Pancreas (tissue), 10 donors: ENCODE results near the gene LITAFD. TPM values are rescaled to one million over a fixed set of nuclear protein-coding genes. Genes with fewer than 3 reads are reported as not detected.
A peak's percentile ranks its signal among the peaks of the same experiment; 100 is the strongest.

ENCODE experiments used
- ATAC-seq, 4 donors: fragments of 200-7000 bp; cut with Tn5 transposase; one replicate each; pipeline versions ENCODE4 v1.8.0 to v1.9.1; 2020; ENCODE audit warnings: mild to moderate bottlenecking in 4 of 4, moderate library complexity in 4 of 4
- DNase-seq, 6 donors: peaks; one replicate each; pipeline ENCODE4 v3.0.0-alpha.2; 2020
- FAIRE-seq: peaks from 2 replicates; lab custom pipeline; 2012; peaks lifted over from hg19 to GRCh38; lab: Jason Lieb, UNC
- H3K27ac ChIP-seq, 4 donors: fragments of 200-600 bp; sonication (generic); 1 replicate in 3 of 4; 2 replicates in 1 of 4; pipeline versions ENCODE4 v1.5.0 to v1.8.0; 2020
- H3K27me3 ChIP-seq, 4 donors: fragments of 200-600 bp; one replicate each; pipeline ENCODE4 v1.8.0; 2021
- H3K36me3 ChIP-seq, 3 donors: fragments of 200-600 bp; sonication (generic) in 1 of 3; one replicate each; pipeline versions ENCODE4 v1.5.0 to v1.8.0; 2020 to 2021
- H3K4me1 ChIP-seq, 3 donors: fragments of 200-600 bp; one replicate each; pipeline ENCODE4 v1.8.0; 2021
- H3K4me3 ChIP-seq, 4 donors: fragments of 200-600 bp; sonication (generic) in 2 of 4; one replicate each; pipeline versions ENCODE4 v1.5.0 to v1.8.0; 2020 to 2021
- H3K9me3 ChIP-seq, 4 donors: fragments of 200-600 bp; one replicate each; pipeline ENCODE4 v1.8.0; 2021
- CTCF ChIP-seq, 4 donors: fragments of 200-600 bp; sonication (generic) in 3 of 4; IDR thresholded peaks; one replicate each; pipeline versions ENCODE4 v1.5.0 to v1.8.0; 2021; ENCODE audit warnings: antibody characterized with exemption in 4 of 4
- WGBS, 2 donors: extraction: QIAGEN DNeasy Blood & Tissue Kit; methylation state at CpG; one replicate each; pipeline ENCODE4 v1.1.7; 2013; 5-methylcytosine and 5-hydroxymethylcytosine counted together
- intact Hi-C, 3 donors: fragments of 100-400 bp; cut with DNase I; formaldehyde crosslinking; loops; one replicate each; pipeline versions ENCODE4 v1.11.1 to v1.14.2; 2022
- polyA plus RNA-seq, 2 donors: library from polyadenylated mRNA; stranded (reverse); fragments of 200-250 nt; gene quantifications; one replicate each; pipeline ENCODE4 v1.2.3, GENCODE V29; 2013
- total RNA-seq, 6 donors: library from RNA; stranded (reverse); fragmentation: NEBNext Ultra II Directional in 4 of 6; extraction: Animal tissue kit (Norgen Biotek cat#: 25700) in 4 of 6; gene quantifications; one replicate each; pipeline versions ENCODE4 v1.2.1 to v1.2.4, GENCODE V29; 2021 to 2023
- donor health status: healthy with polysubstance abuse.
- donor health status: DM: no; HTN: no; CAD: no; lungs with moderate emphysema.
- donor health status: DM: no; HTN: no; CAD: no.
- donor health status: control.
- donor health status: control.
- donor health status: Bipolar disorder and iron deficiency.
- donor health status: DM: yes; HTN: yes; CAD: no.
- donor health status: DM: no; HTN: no; CAD: no.
- donor health status: DM: no; HTN: no; CAD: no.
- donor health status: DM: yes; HTN: yes; CAD: no.

LITAFD gene
- total and polyA plus RNA-seq, 8 donors: not detected

- FAIRE-seq: no peak
- Histone ChIP-seq H3K27ac (no peak overlapping the region), H3K36me3 (peaks cover 0 to 14% (median 0%) of the 10 kb centered on the region in 3 donors), H3K4me3 (no peak overlapping the region), H3K27me3 (no peaks in the 10 kb centered on the region), H3K4me1 (peaks cover 0 to 3% (median 1%) of the 10 kb centered on the region in 3 donors), H3K9me3 (no peaks in the 10 kb centered on the region)
- intact Hi-C loops: no loop called here
- no peak for TF ChIP-seq CTCF (IDR thresholded peaks at IDR 0.05)
- DNase-seq: no peak
- WGBS, 2 donors: 91 to 92% methylated on average over 17 of the region's 17 CpGs
- ATAC-seq: no peak
Observed at GRCh38 chr16:8929086-8929748, 47.1 kb downstream of the LITAFD start.

DNA sequence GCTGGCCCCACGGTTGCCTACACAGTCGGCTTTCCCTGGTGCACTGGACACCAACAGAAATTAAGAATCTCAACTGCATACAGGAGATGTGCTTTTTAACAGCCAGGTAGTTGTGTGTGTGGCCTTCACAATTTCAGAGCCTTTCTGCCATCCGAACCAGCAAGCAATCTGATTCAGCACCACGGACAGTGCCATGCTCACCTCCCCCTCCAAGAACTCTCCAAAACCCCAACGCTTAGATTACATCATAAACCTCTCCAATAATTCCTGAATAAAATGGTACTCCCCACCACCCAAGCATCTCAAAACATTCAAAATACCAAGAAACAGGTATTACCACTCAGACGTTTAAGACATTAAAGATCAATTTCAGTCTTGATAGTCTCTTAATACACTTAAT lies 49.7 kb downstream of the LITAFD start:
- Histone ChIP-seq H3K4me3 (no peak overlapping the region), H3K4me1 (peaks cover 3 to 11% (median 8%) of the 10 kb centered on the region in 3 donors), H3K9me3 (no peaks in the 10 kb centered on the region), H3K36me3 (peaks cover 0 to 14% (median 0%) of the 10 kb centered on the region in 3 donors), H3K27me3 (no peaks in the 10 kb centered on the region), H3K27ac (no peak overlapping the region)
- FAIRE-seq (no peak), DNase-seq (peak in 4 of 6 donors; percentile 52 to 64 (median 58)), ATAC-seq (peak; percentile 59 to 76 (median 67))
- intact Hi-C loops: no loop called here
- no peak for TF ChIP-seq CTCF (IDR thresholded peaks at IDR 0.05)
- 12 to 15% methylated on average over 6 of the region's 6 CpGs for whole genome bisulfite sequencing, 2 donors

DNA sequence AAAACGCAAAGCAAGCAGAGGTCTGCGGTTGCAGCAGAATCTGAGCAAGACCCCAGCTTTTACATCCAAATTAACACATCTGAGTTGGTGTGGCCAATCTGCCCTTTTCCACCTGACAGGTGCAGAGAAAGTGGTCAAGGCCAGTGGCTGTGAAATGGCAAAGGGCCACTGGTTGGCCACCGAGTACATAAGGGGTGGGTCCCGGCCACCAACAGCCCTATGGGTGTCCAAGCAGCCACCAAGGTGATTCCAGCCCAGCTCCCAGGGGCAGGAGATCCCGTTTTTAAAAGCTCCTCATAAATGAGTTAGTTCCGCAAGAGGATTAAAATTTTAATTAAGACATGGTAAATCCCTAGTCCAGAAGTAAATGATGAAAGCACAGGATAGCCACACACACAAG lies 52.5 kb downstream of the LITAFD start:
- H3K4me3 ChIP-seq: no peak overlapping the region
- H3K27me3 ChIP-seq: no peaks in the 10 kb centered on the region
- no peaks in the 10 kb centered on the region for H3K9me3 ChIP-seq
- intact Hi-C loops: no loop called here
- peaks cover 7 to 13% (median 12%) of the 10 kb centered on the region in 3 donors for H3K4me1 ChIP-seq
- H3K36me3 ChIP-seq: peaks cover 0 to 5% (median 0%) of the 10 kb centered on the region in 3 donors
- DNase-seq (no peak), ATAC-seq (peak in 3 of 4 donors; percentile 32 to 60 (median 38)), FAIRE-seq (no peak)
- TF ChIP-seq CTCF (IDR thresholded peaks at IDR 0.05): no peak
- no peak overlapping the region for H3K27ac ChIP-seq
- WGBS, 2 donors: 37 to 44% methylated on average over 6 of the region's 6 CpGs

Other genes starting within 250 kb of the LITAFD start
- gene ABAT, start 207.7 kb upstream of the LITAFD start, total RNA-seq: 10 to 100 TPM; 21.5 to 50.2 (median 29.1) TPM
- 10 to 100 TPM; 26.0 to 30.4 TPM for gene ABAT, start 207.7 kb upstream of the LITAFD start, polyA plus RNA-seq
- 1 to 10 TPM; 2.7 to 6.1 (median 4.4) TPM for gene TMEM186, start 84.7 kb upstream of the LITAFD start, total RNA-seq
- gene TMEM186, start 84.7 kb upstream of the LITAFD start, polyA plus RNA-seq: 1 to 10 TPM; 3.8 to 9.3 TPM
- gene PMM2, start 84.5 kb upstream of the LITAFD start, total RNA-seq: 10 to 100 TPM; 19.2 to 40.3 (median 29.4) TPM
- 10 to 100 TPM; 19.6 to 23.9 TPM for gene PMM2, start 84.5 kb upstream of the LITAFD start, polyA plus RNA-seq
- 10 to 100 TPM; 19.8 to 61.2 (median 22.9) TPM for gene CARHSP1, start 13.3 kb upstream of the LITAFD start, total RNA-seq
- 10 to 100 TPM; 69.0 to 78.7 TPM for gene CARHSP1, start 13.3 kb upstream of the LITAFD start, polyA plus RNA-seq
- 10 to 100 TPM; 37.1 to 56.5 (median 40.6) TPM for gene USP7, start 81.6 kb downstream of the LITAFD start, total RNA-seq
- gene USP7, start 81.6 kb downstream of the LITAFD start, polyA plus RNA-seq: 10 to 100 TPM; 13.0 to 30.2 TPM
- gene HAPSTR1, start 209.3 kb downstream of the LITAFD start, total RNA-seq: 10 to 100 TPM; 17.1 to 35.5 (median 23.6) TPM
- 10 to 100 TPM in 1 of 2 donors, 1 to 10 TPM in 1; 6.0 to 10.9 TPM for gene HAPSTR1, start 209.3 kb downstream of the LITAFD start, polyA plus RNA-seq